Muscle layer of colon (tissue), 2 donors: ENCODE data around the gene TEX11.
"Not testable (repeated sequence)": the region's sequence is repeated elsewhere in the genome, so short reads cannot be mapped to it uniquely, and the experiment has no call there.

Experiments
- H3K27ac ChIP-seq: one replicate; pipeline ENCODE4 v1.7.0; 2013; ENCODE audit warnings: low read depth, mild to moderate bottlenecking, low read length, moderate library complexity
- H3K27me3 ChIP-seq, 2 donors: one replicate each; pipeline ENCODE4 v1.7.0; 2013; ENCODE audit warnings: low read length in 2 of 2, mild to moderate bottlenecking in 2 of 2; ENCODE audit not compliant: insufficient read depth in 2 of 2, control insufficient read depth in 1 of 2
- H3K36me3 ChIP-seq: one replicate; pipeline ENCODE4 v1.7.0; 2013; ENCODE audit warnings: mild to moderate bottlenecking, low read length; ENCODE audit not compliant: insufficient read depth
- H3K4me1 ChIP-seq: one replicate; pipeline ENCODE4 v1.7.0; 2013; ENCODE audit warnings: mild to moderate bottlenecking, low read length; ENCODE audit not compliant: insufficient read depth
- H3K4me3 ChIP-seq, 2 donors: one replicate each; pipeline ENCODE4 v1.7.0; 2013; ENCODE audit warnings: low read length in 2 of 2, low read depth in 1 of 2, mild to moderate bottlenecking in 1 of 2, moderate library complexity in 1 of 2
- H3K9ac ChIP-seq: one replicate; pipeline ENCODE4 v1.7.0; 2013; ENCODE audit warnings: low read length
- H3K9me3 ChIP-seq: one replicate; pipeline ENCODE4 v1.7.0; 2013; ENCODE audit warnings: mild to moderate bottlenecking, low read length
- donor health status: abdominal sarcoma.
- donor health status: Adenocarcinoma of cecum.

The TEX11 gene

GRCh38 chrX:70844081-70844480 is 64.4 kb downstream of the TEX11 start:
- not testable (repeated sequence) for H3K4me3 ChIP-seq, H3K36me3 ChIP-seq, H3K9me3 ChIP-seq, H3K27me3 ChIP-seq, H3K4me1 ChIP-seq, H3K27ac ChIP-seq, H3K9ac ChIP-seq

GRCh38 chrX:70843620-70844019 is 64.9 kb downstream of the TEX11 start:
- H3K9me3 ChIP-seq, H3K4me3 ChIP-seq, H3K4me1 ChIP-seq, H3K36me3 ChIP-seq, H3K9ac ChIP-seq, H3K27ac ChIP-seq, H3K27me3 ChIP-seq: not testable (repeated sequence)

GRCh38 chrX:70834589-70834988 is 73.9 kb downstream of the TEX11 start:
- H3K9ac ChIP-seq = no peak overlapping the region
- no peaks in the 10 kb centered on the region for H3K9me3 ChIP-seq
- no peaks in the 10 kb centered on the region for H3K36me3 ChIP-seq
- no peaks in the 10 kb centered on the region for H3K4me1 ChIP-seq
- H3K27ac ChIP-seq = no peak overlapping the region
- no peak overlapping the region for H3K4me3 ChIP-seq
- no peaks in the 10 kb centered on the region for H3K27me3 ChIP-seq

GRCh38 chrX:70826715-70827114 is 81.8 kb downstream of the TEX11 start:
- Histone ChIP-seq H3K27me3 (peaks cover 0 to 4% of the 10 kb centered on the region in 2 donors), H3K27ac (no peak overlapping the region), H3K4me1 (no peaks in the 10 kb centered on the region), H3K9ac (no peak overlapping the region), H3K36me3 (no peaks in the 10 kb centered on the region), H3K9me3 (no peaks in the 10 kb centered on the region), H3K4me3 (no peak overlapping the region)

- Histone ChIP-seq H3K4me3 (no peak overlapping the region), H3K9me3 (no peaks in the 10 kb centered on the region)
These were observed 83.1 kb downstream of the TEX11 start for GRCh38 chrX:70825366-70825765.

GRCh38 chrX:70808942-70809940 is 99.3 kb downstream of the TEX11 start:
- no peak overlapping the region for H3K4me3 ChIP-seq
- H3K9me3 ChIP-seq = no peaks in the 10 kb centered on the region
- no peaks in the 10 kb centered on the region for H3K27me3 ChIP-seq
- H3K9ac ChIP-seq = no peak overlapping the region
- no peaks in the 10 kb centered on the region for H3K36me3 ChIP-seq
- H3K27ac ChIP-seq = no peak overlapping the region
- H3K4me1 ChIP-seq = no peaks in the 10 kb centered on the region

More at GRCh38 chrX:70825366-70825765, 83.1 kb downstream of the TEX11 start:
- no peaks in the 10 kb centered on the region for H3K36me3 ChIP-seq
- H3K27ac ChIP-seq = no peak overlapping the region
- H3K4me1 ChIP-seq = no peaks in the 10 kb centered on the region
- H3K27me3 ChIP-seq = peaks cover 0 to 4% of the 10 kb centered on the region in 2 donors
- H3K9ac ChIP-seq = no peak overlapping the region

- Histone ChIP-seq H3K36me3 (no peaks in the 10 kb centered on the region), H3K9ac (no peak overlapping the region), H3K4me3 (no peak overlapping the region), H3K27ac (no peak overlapping the region), H3K27me3 (no peaks in the 10 kb centered on the region), H3K4me1 (no peaks in the 10 kb centered on the region), H3K9me3 (no peaks in the 10 kb centered on the region)
These were observed 102.4 kb downstream of the TEX11 start for GRCh38 chrX:70806081-70806480.

GRCh38 chrX:70796742-70797141 is 111.8 kb downstream of the TEX11 start:
- H3K9ac ChIP-seq, H3K9me3 ChIP-seq, H3K4me3 ChIP-seq, H3K4me1 ChIP-seq, H3K27me3 ChIP-seq, H3K27ac ChIP-seq, H3K36me3 ChIP-seq: not testable (repeated sequence)

- Histone ChIP-seq H3K9ac (no peak overlapping the region), H3K27ac (no peak overlapping the region), H3K36me3 (no peaks in the 10 kb centered on the region), H3K4me3 (no peak overlapping the region), H3K27me3 (peaks cover 0 to 5% of the 10 kb centered on the region in 2 donors), H3K9me3 (no peaks in the 10 kb centered on the region), H3K4me1 (no peaks in the 10 kb centered on the region)
These were observed 134.3 kb downstream of the TEX11 start for GRCh38 chrX:70774223-70774622.

GRCh38 chrX:70769659-70770227 is 138.8 kb downstream of the TEX11 start:
- no peak overlapping the region for H3K9ac ChIP-seq
- no peaks in the 10 kb centered on the region for H3K9me3 ChIP-seq
- no peaks in the 10 kb centered on the region for H3K36me3 ChIP-seq
- H3K4me1 ChIP-seq = no peaks in the 10 kb centered on the region
- H3K4me3 ChIP-seq = no peak overlapping the region
- H3K27me3 ChIP-seq = peaks cover 0 to 5% of the 10 kb centered on the region in 2 donors
- no peak overlapping the region for H3K27ac ChIP-seq

- H3K27me3 ChIP-seq = no peaks in the 10 kb centered on the region
- no peak overlapping the region for H3K4me3 ChIP-seq
- H3K9me3 ChIP-seq = no peaks in the 10 kb centered on the region
- H3K9ac ChIP-seq = no peak overlapping the region
- H3K36me3 ChIP-seq = no peaks in the 10 kb centered on the region
- no peak overlapping the region for H3K27ac ChIP-seq
- no peaks in the 10 kb centered on the region for H3K4me1 ChIP-seq
These were observed 146.2 kb downstream of the TEX11 start for GRCh38 chrX:70762285-70762684.
